Activated naive CD4-positive, alpha-beta T cell treated with anti-CD3 and anti-CD28 coated beads for 36 hours (primary cell): ENCODE results near the gene AGBL3. TPM values are rescaled to one million over a fixed set of nuclear protein-coding genes. Genes with fewer than 3 reads are reported as not detected.
"Not testable (repeated sequence)": the region's sequence is repeated elsewhere in the genome, so short reads cannot be mapped to it uniquely, and the experiment has no call there.

Experiments
- CTCF ChIA-PET: fragments of 350-600 bp; sonication (Branson Sonifier 250); formaldehyde crosslinking; loops from one replicate; lab custom pipeline; 2021; ENCODE audit warnings: antibody characterized with exemption; lab: Charles Lee
- DNase-seq: peaks from one replicate; pipeline ENCODE4 v3.0.0-alpha.2; 2020
- H3K27ac Mint-ChIP-seq: one replicate; pipeline ENCODE4 v1.8.0; 2021; ENCODE audit warnings: mild to moderate bottlenecking, mixed read lengths
- H3K27me3 Mint-ChIP-seq: one replicate; pipeline ENCODE4 v1.8.0; 2021; ENCODE audit warnings: low read depth, mixed read lengths
- H3K36me3 Mint-ChIP-seq: one replicate; pipeline ENCODE4 v1.8.0; 2021; ENCODE audit warnings: low read depth, mixed read lengths
- H3K4me1 Mint-ChIP-seq: one replicate; pipeline ENCODE4 v1.8.0; 2021; ENCODE audit warnings: low read depth, mixed read lengths
- H3K4me3 Mint-ChIP-seq: one replicate; pipeline ENCODE4 v1.8.0; 2021; ENCODE audit warnings: mild to moderate bottlenecking, moderate library complexity, mixed read lengths
- H3K9me3 Mint-ChIP-seq: one replicate; pipeline ENCODE4 v1.8.0; 2021; ENCODE audit warnings: mixed read lengths
- intact Hi-C: fragments of 100-400 bp; cut with micrococcal nuclease; formaldehyde crosslinking; loops from one replicate; pipeline ENCODE4 v1.15.1; 2023
- total RNA-seq, 2 experiments: library from RNA; stranded (reverse); gene quantifications; one replicate each; pipeline ENCODE4 v1.2.3, GENCODE V29; 2021

Gene AGBL3
- total RNA-seq, 2 experiments from 2014 or later: 2.6 to 3.6 TPM

DNA sequence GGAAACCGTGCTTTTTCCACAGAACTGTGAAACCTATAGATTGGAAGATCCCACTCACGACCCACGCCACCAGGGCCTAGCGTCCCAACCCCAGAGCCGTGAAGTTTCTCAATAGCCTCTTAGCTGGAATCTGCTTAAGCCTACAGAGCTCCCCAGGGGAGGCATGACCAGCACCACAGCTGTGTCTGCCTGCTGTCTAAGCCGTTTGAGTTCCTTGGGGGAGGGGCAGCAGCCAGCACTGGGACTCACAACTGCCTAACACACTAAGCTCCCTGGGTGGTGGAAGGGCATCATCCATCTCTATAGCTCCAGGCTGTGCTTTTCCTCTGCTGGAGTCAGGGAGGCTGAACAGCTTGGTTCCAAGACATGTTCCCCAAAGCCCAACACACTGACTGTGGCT lies 135.6 kb downstream of the AGBL3 start:
- H3K36me3 Mint-ChIP-seq: peaks cover 26% of the 10 kb centered on the region
- CTCF ChIA-PET: no interaction called here
- no peak overlapping the region for H3K4me3 Mint-ChIP-seq
- H3K4me1 Mint-ChIP-seq: no peaks in the 10 kb centered on the region
- intact Hi-C loops: no loop called here
- H3K27me3 Mint-ChIP-seq: no peaks in the 10 kb centered on the region
- no peak overlapping the region for H3K27ac Mint-ChIP-seq
- H3K9me3 Mint-ChIP-seq: peaks cover 17% of the 10 kb centered on the region
- DNase-seq: no peak

DNA sequence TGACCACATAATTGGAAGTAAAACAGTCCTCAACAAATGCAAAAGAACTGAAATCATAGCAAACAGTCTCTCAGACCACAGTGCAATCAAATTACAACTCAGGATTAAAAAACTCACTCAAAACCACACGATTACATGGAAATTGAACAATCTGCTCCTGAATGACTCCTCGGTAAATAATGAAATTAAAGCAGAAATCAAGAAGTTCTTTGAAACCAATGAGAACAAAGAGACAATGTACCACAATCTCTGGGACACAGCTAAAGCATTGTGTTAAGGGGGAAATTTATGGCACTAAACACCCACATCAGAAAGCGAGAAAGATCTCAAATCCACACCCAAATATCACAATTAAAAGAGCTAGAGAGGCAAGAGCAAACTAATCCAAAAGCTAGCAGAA lies 138.3 kb downstream of the AGBL3 start:
- intact Hi-C loops, H3K27ac Mint-ChIP-seq, H3K4me3 Mint-ChIP-seq, DNase-seq, H3K4me1 Mint-ChIP-seq, H3K27me3 Mint-ChIP-seq: not testable (repeated sequence)
- H3K9me3 Mint-ChIP-seq: peaks cover 14% of the 10 kb centered on the region
- H3K36me3 Mint-ChIP-seq: peaks cover 17% of the 10 kb centered on the region
- CTCF ChIA-PET: interaction anchor here (0.6 to 0.7 kb wide), 2 partner anchors 10 to 17 kb away, joined by 3 to 5 read pairs; no protein-coding TSS in a partner anchor

DNA sequence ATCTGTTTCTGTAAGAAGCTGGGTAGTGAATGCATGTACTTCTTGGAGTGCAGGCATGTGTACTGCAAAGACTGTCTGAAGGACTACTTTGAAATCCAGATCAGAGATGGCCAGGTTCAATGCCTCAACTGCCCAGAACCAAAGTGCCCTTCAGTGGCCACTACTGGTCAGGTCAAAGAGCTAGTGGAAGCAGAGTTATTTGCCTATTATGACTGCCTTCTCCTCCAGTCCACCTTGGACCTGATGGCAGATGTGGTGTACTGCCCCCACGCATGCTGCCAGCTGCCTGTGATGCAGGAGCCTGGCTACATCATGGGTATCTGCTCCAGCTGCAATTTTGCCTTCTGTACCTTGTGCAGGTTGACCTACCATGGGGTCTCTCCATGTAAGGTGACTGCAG lies 142.6 kb downstream of the AGBL3 start:
- CTCF ChIA-PET: no interaction called here
- no peaks in the 10 kb centered on the region for H3K4me1 Mint-ChIP-seq
- no peak overlapping the region for H3K4me3 Mint-ChIP-seq
- H3K36me3 Mint-ChIP-seq: peaks cover 6% of the 10 kb centered on the region
- H3K27me3 Mint-ChIP-seq: no peaks in the 10 kb centered on the region
- H3K9me3 Mint-ChIP-seq: peaks cover 9% of the 10 kb centered on the region
- no peak overlapping the region for H3K27ac Mint-ChIP-seq
- intact Hi-C loops: no loop called here
- DNase-seq: no peak

DNA sequence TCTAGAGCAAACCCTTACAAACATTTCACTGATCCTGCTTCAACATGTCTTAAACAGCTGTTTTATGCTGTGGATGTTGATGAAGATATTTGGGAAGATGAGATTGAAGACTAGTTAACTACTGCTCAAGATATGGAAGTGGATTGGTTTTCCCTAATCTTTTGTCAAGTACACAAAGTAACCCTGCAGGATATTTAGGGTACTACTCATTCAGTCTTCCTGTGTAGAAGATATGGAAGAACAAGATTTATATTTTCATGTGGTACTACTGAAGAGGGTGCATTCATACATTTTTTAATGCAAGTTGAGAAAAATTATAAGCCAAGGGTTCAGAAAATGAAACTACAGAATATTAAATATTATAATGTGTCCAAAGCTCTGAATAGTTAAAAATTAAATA lies 143.3 kb downstream of the AGBL3 start:
- intact Hi-C loops: no loop called here
- Mint-ChIP-seq H3K27ac (no peak overlapping the region), H3K36me3 (peaks cover 4% of the 10 kb centered on the region), H3K4me1 (no peaks in the 10 kb centered on the region), H3K4me3 (no peak overlapping the region), H3K9me3 (peaks cover 5% of the 10 kb centered on the region), H3K27me3 (no peaks in the 10 kb centered on the region)
- DNase-seq: no peak
- CTCF ChIA-PET: no interaction called here

GRCh38 chr7:135143885-135144668 lies 157.8 kb downstream of the AGBL3 start:
- Mint-ChIP-seq H3K9me3 (peaks cover 4% of the 10 kb centered on the region), H3K4me1 (peaks cover 24% of the 10 kb centered on the region), H3K27me3 (no peaks in the 10 kb centered on the region), H3K36me3 (peaks cover 6% of the 10 kb centered on the region), H3K4me3 (no peak overlapping the region), H3K27ac (no peak overlapping the region)
- CTCF ChIA-PET: interaction anchor here (0.9 to 9.8 kb wide), 2 partner anchors 25 to 158 kb away, joined by 3 to 61 read pairs; partner anchors contain the start of genes AGBL3 and CYREN
- no peak for DNase-seq
- intact Hi-C loops: no loop called here

DNA sequence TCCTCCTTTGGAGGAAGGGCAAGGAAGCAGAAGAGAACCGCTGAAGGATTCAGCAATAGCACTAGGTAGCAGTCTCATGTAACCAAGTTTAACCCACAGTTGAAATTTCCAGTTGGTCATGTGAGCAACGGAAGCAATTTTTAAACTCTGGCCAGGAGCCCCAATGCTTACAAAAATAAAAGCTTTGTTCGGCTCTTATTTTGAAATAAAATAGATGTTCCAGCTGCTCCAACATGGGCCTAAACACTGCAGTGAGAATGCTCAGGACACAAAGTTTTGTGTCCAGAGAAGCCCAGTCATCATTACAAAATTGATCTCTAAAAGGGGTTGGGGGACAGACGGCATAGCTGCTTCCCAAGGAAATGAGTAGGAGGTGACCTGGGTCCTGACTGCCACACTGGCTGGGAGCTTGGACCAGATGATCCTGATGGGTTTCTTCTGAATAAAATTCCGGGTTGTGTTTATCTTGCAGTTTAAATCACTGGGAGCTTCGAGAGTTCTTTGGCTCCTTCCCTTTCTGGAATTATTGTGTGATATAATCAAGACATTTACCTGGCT lies 161.1 kb downstream of the AGBL3 start:
- H3K4me1 Mint-ChIP-seq: peaks cover 49% of the 10 kb centered on the region
- H3K36me3 Mint-ChIP-seq: peaks cover 17% of the 10 kb centered on the region
- H3K4me3 Mint-ChIP-seq: peak overlapping the region; percentile 81
- CTCF ChIA-PET: interaction anchor here (0.6 to 9.8 kb wide), 4 partner anchors 10 to 499 kb away, joined by 4 to 61 read pairs (median 14); partner anchors contain the start of gene CYREN
- peak overlapping the region; percentile 91 for H3K27ac Mint-ChIP-seq
- H3K9me3 Mint-ChIP-seq: no peaks in the 10 kb centered on the region
- intact Hi-C loops: loop anchor here (1.0 to 5.0 kb wide), 10 partner anchors 154 to 885 kb away; partner anchors contain the start of genes AKR1B1, BPGM, CNOT4 and NUP205
- H3K27me3 Mint-ChIP-seq: no peaks in the 10 kb centered on the region
- peak; percentile 41 for DNase-seq

DNA sequence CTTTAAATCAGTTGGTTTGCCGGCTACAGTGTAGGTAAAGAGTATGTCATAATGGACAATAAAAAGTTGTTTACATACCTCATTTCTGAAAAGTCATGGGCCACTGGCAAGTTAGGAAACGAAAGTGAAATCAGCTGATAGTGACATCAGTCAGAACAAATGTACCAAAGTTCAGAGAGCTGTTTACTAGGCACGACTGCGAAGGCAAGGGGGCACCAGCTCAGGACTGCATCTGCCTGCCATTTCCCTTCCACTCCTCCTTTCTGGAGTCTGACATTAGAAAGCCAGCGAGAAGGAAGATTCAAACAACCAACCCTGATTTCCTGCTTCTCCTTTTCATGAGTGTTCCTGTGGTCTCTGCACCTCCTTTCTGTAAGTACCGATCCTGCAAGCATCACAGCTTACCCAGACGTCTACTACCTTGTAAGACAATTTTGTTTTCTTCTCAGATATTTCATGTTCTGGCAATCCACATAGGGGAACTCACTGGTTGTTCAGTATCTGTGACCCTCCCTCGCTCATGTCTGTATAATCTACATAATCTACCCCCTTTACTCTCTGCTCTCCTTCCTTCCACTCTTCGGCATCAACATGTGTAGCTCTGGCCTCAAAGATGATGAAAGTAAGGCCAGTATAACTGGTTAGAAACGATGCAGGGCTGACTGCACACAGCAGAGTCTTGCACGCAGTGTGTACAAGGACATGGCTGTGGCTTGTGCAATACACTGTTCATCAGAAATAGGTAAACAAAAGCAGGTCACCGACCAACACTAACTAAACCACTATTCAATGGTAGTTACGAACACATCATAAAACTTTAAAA lies 161.8 kb downstream of the AGBL3 start, which contains the start of gene TMEM140:
TSS of gene TMEM140 (plus strand) at position 174 of the 823 bp plus-strand sequence. CDS start 16,370 bp downstream, outside the sequence.
- peak within 1 kb of the TSS; percentile 91 for H3K27ac Mint-ChIP-seq
- peaks cover 23% of the 10 kb centered on the region for H3K36me3 Mint-ChIP-seq
- H3K27me3 Mint-ChIP-seq: no peaks in the 10 kb centered on the region
- peak; percentile 72 for DNase-seq
- intact Hi-C loops: loop anchor here (1.0 to 5.0 kb wide), 15 partner anchors 12 to 884 kb away; partner anchors contain the start of genes AGBL3, AKR1B1, BPGM and CNOT4
- peak within 1 kb of the TSS; percentile 81 for H3K4me3 Mint-ChIP-seq
- H3K9me3 Mint-ChIP-seq: peaks cover 4% of the 10 kb centered on the region
- CTCF ChIA-PET: interaction anchor here (0.6 to 9.8 kb wide), 4 partner anchors 11 to 500 kb away, joined by 4 to 61 read pairs (median 14); partner anchors contain the start of gene CYREN
- peaks cover 49% of the 10 kb centered on the region for H3K4me1 Mint-ChIP-seq

DNA sequence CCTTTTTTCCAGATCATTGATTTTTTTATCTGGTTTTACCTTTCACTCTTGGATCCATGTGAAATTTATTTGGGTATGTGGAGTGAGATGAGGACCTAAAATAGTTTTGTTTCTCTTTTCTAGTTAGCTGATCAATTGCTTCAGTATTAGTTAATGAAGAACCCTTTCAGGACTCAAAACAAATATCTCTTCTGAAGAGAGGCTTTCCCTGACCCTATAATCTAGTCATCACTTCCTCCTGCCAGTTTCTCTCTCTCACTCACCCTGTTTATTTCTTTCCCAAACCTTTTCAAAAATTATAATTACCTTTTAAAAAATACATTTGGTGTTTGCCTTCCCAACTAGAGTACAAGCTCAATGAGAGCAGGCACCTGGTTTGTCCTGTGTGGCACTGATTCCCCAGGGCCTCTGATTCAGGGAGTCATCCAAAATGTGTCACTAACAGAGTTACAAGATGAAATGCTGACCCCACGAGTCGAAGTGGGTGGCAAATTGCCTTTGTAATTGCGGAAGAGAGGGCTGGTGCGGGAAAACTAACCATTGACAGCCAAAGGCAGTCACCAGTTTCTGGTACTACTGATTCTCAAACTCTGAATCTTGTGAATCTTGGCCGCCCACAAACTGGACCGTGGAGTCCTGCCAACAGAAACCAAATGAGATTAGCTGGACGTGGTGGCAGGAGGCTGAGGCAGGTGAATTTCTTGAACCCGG lies 163.9 kb downstream of the AGBL3 start:
- Mint-ChIP-seq H3K4me1 (peaks cover 55% of the 10 kb centered on the region), H3K9me3 (peaks cover 22% of the 10 kb centered on the region), H3K27me3 (no peaks in the 10 kb centered on the region), H3K4me3 (peak overlapping the region; percentile 27), H3K27ac (no peak overlapping the region), H3K36me3 (peaks cover 42% of the 10 kb centered on the region)
- no peak for DNase-seq
- CTCF ChIA-PET: interaction anchor here (9.8 kb wide), 1 partner anchor 19 kb away, joined by 61 read pairs; the partner anchor contains the start of gene CYREN
- intact Hi-C loops: no loop called here

DNA sequence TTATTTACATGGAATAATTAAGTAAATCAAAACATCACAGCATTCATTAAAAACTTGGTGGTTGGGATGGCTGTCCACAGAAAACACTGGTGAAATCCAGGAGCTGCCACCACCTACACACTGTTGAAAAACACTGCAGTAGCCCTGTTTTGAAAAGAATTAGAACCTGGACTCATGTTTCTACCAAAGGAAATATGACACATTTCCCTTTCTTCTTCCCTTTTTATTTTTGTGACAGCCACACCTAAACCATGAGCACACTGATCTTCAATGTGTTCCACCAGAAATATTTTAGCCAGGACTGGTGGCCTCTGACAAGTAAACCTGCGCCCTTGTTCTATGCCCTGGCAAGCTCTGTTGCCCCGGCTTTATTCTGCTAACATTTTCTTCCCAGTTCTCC lies 164.8 kb downstream of the AGBL3 start:
- H3K27ac Mint-ChIP-seq: no peak overlapping the region
- no peak overlapping the region for H3K4me3 Mint-ChIP-seq
- CTCF ChIA-PET: interaction anchor here (9.8 kb wide), 1 partner anchor 18 kb away, joined by 61 read pairs; the partner anchor contains the start of gene CYREN
- peaks cover 49% of the 10 kb centered on the region for H3K4me1 Mint-ChIP-seq
- no peaks in the 10 kb centered on the region for H3K27me3 Mint-ChIP-seq
- H3K36me3 Mint-ChIP-seq: peaks cover 51% of the 10 kb centered on the region
- H3K9me3 Mint-ChIP-seq: peaks cover 29% of the 10 kb centered on the region
- intact Hi-C loops: no loop called here
- DNase-seq: no peak

DNA sequence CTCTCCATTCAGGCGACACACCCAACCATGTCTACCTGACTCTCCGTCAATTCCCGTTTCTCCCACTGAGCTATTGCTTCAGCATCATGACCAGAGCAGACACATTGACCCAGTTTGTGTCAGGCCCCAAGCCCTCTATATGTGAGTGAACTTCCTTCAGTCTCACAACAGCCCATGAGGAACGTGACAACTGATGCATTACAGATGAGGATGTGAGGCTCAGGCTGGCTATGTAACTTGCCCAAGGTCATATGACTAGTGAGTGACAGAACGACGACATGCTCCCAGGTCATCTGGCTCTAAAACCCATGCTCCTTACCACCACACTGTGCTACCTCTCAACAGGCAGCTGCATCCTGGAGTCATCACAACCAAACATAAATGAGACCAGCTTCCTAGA lies 165.2 kb downstream of the AGBL3 start:
- peaks cover 33% of the 10 kb centered on the region for H3K9me3 Mint-ChIP-seq
- DNase-seq: no peak
- peaks cover 55% of the 10 kb centered on the region for H3K36me3 Mint-ChIP-seq
- H3K4me3 Mint-ChIP-seq: no peak overlapping the region
- CTCF ChIA-PET: interaction anchor here (9.8 kb wide), 1 partner anchor 18 kb away, joined by 61 read pairs; the partner anchor contains the start of gene CYREN
- peaks cover 45% of the 10 kb centered on the region for H3K4me1 Mint-ChIP-seq
- intact Hi-C loops: no loop called here
- H3K27ac Mint-ChIP-seq: no peak overlapping the region
- H3K27me3 Mint-ChIP-seq: no peaks in the 10 kb centered on the region

DNA sequence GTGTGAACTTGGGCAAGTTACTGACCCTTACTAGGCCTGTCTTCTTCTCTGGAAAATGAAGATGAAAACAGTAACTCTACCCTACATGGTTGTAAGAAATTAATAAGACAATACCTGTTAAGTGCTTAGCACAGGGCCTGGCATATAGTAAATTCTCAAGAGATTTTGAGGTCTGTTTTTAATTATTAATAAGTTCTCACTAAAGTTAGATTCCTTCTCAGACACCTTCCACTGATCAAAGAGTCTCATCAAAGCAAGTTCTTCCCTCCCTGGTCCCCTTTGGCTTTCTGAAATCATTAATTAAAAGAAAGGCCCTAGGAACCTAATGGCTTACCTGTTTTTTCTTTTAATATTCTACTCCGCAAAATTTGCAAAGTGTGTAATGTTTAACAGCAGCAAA lies 166.1 kb downstream of the AGBL3 start:
- no peak for DNase-seq
- Mint-ChIP-seq H3K9me3 (peaks cover 40% of the 10 kb centered on the region), H3K36me3 (peaks cover 64% of the 10 kb centered on the region), H3K4me1 (peaks cover 42% of the 10 kb centered on the region), H3K27me3 (no peaks in the 10 kb centered on the region), H3K4me3 (no peak overlapping the region), H3K27ac (no peak overlapping the region)
- intact Hi-C loops: no loop called here
- CTCF ChIA-PET: no interaction called here
